Upper lobe of left lung (tissue), 4 donors: Measurements from ENCODE around the gene TFAP2A.

Experiments used
- CTCF ChIP-seq, 6 experiments: fragments of 450-650 bp in 4 of 6; fragments of 200-600 bp in 2 of 6; sonication (generic) in 2 of 6; IDR thresholded peaks; one replicate each; pipeline ENCODE4 v1.5.1; 2016 to 2019; ENCODE audit warnings: antibody characterized with exemption in 6 of 6
- EP300 ChIP-seq, 4 donors: sonication (generic); formaldehyde crosslinking; IDR thresholded peaks; one replicate each; pipeline ENCODE4 v1.5.1; 2017; ENCODE audit warnings: antibody characterized with exemption in 4 of 4, control low read depth in 2 of 4
- POLR2A ChIP-seq, 4 donors: fragments of 450-650 bp; IDR thresholded peaks; one replicate each; pipeline ENCODE4 v1.5.1; 2016 to 2017; ENCODE audit warnings: antibody characterized with exemption in 4 of 4, mild to moderate bottlenecking in 2 of 4

GRCh38 chr6:10386756-10387654, 27.9 kb downstream of the TFAP2A start:
- no peak for TF ChIP-seq CTCF (IDR thresholded peaks at IDR 0.05)
- no peak for TF ChIP-seq POLR2A (IDR thresholded peaks at IDR 0.05)
- TF ChIP-seq EP300 (IDR thresholded peaks at IDR 0.05), result no peak
